Testis (tissue), 2 donors: ENCODE data around the gene ADCY5.

Source experiments
- POLR2A ChIP-seq: fragments of 450-650 bp; IDR thresholded peaks from one replicate; pipeline ENCODE4 v1.6.1; 2017; ENCODE audit warnings: antibody characterized with exemption, mild to moderate bottlenecking, moderate library complexity
- TF ChIP-seq, protein P1 (sequence below), 3 experiments: fragments of 450-650 bp in 2 of 3; fragments of 200-600 bp in 1 of 3; sonication (generic) in 1 of 3; IDR thresholded peaks; one replicate each; pipeline ENCODE4 v1.5.1; 2016 to 2019; ENCODE audit warnings: antibody characterized with exemption in 3 of 3, mild to moderate bottlenecking in 2 of 3, moderate library complexity in 1 of 3

GRCh38 chr3:123258359-123258758, 190.5 kb downstream of the ADCY5 start:
- TF ChIP-seq, protein P1, sequence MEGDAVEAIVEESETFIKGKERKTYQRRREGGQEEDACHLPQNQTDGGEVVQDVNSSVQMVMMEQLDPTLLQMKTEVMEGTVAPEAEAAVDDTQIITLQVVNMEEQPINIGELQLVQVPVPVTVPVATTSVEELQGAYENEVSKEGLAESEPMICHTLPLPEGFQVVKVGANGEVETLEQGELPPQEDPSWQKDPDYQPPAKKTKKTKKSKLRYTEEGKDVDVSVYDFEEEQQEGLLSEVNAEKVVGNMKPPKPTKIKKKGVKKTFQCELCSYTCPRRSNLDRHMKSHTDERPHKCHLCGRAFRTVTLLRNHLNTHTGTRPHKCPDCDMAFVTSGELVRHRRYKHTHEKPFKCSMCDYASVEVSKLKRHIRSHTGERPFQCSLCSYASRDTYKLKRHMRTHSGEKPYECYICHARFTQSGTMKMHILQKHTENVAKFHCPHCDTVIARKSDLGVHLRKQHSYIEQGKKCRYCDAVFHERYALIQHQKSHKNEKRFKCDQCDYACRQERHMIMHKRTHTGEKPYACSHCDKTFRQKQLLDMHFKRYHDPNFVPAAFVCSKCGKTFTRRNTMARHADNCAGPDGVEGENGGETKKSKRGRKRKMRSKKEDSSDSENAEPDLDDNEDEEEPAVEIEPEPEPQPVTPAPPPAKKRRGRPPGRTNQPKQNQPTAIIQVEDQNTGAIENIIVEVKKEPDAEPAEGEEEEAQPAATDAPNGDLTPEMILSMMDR (IDR thresholded peaks at IDR 0.05) = no peak
- TF ChIP-seq POLR2A = no peak
